GM12872 (cell line): ENCODE results near the gene TNPO1.

Experiments used
- CTCF ChIP-seq: IDR thresholded peaks from 3 replicates; pipeline ENCODE4 v1.5.1; 2011; ENCODE audit warnings: low read depth, mild to moderate bottlenecking, low read length, moderate library complexity; ENCODE audit not compliant: insufficient read depth

The TNPO1 gene

DNA sequence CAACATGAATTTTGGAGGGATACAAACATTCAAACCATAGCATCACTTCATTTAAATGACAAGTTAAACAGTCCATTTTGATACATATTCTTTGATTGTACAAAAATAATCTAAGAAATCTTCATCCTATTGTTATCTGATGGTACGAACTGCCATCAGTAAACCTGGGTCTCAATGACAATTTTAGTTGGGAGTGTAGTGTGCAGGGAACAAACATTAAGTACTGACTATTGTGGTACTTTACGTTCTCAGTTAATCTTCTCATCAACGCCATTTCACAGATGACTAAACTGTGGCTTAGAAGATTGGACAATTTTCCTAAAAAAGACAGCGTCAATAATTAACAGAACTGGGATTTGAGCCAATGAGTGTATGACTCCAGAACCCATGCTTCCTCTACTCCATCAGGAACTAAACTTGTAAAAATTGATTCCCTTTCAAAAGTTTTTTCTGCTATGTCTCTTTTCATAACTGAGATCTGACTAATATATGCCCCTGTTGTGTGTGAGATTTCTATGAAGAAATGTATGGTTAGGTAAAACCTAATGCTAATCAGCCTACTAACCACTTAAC is 21.1 kb downstream of the TNPO1 start:
- no peak for TF ChIP-seq CTCF

GRCh38 chr5:72840041-72840440 is 23.6 kb downstream of the TNPO1 start:
- no peak for TF ChIP-seq CTCF

- TF ChIP-seq CTCF = no peak
Measured at GRCh38 chr5:72841756-72842535, 25.5 kb downstream of the TNPO1 start.

- no peak for TF ChIP-seq CTCF
Measured at GRCh38 chr5:72842816-72843215, 26.4 kb downstream of the TNPO1 start.

- TF ChIP-seq CTCF = no peak
Measured at GRCh38 chr5:72844218-72844603, 27.8 kb downstream of the TNPO1 start.

DNA sequence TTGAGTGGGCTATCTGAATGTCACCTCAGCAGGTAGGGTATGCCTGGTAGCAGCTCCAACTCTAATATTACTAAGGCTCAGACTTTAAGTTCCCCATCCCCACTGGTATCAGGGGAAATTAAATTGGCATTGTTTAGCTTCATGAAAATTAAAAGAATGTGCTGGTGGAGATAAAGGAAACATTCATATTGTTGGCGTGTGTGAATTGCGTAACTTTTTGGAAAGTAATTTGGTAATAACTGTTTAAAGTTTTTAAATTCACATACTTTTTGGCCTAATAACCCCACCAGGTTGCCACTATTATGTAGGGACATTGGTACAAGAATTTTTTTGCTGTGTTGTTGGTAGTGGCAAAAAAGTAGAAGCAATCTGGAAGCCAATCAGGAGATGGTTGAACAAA is 29.4 kb downstream of the TNPO1 start:
- TF ChIP-seq CTCF = no peak

DNA sequence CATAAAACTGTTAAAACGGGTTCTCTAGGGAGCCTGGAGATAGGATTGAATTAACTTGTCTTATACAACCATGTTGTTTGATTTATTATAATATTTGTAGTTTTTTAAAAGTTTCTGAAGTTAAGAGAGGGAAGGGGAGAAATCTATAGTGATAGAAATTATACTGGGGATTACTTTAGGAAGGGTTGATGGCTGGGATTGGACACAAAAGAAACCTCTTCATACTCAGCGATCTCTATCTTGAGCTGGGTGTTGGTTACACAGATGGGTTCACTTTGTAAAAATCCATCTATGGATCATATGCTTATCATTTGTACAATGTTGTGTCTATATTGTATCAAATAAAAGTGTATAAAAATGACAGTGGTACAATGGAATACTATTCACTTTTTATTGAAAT is 30.0 kb downstream of the TNPO1 start:
- TF ChIP-seq CTCF = no peak
